IPS-11a (cell line): ENCODE measurements around the gene HPSE.

ENCODE experiments used
- H3K4me3 ChIP-seq: one replicate; pipeline ENCODE4 v1.5.1; 2013; ENCODE audit warnings: low read depth, low read length, control low read depth

Gene HPSE

GRCh38 chr4:83250687-83251446, 83.8 kb downstream of the HPSE start:
- H3K4me3 ChIP-seq, result no peak overlapping the region

- no peak overlapping the region for H3K4me3 ChIP-seq
Observed at GRCh38 chr4:83248486-83248885, 86.2 kb downstream of the HPSE start.

GRCh38 chr4:83247415-83248357, 87.0 kb downstream of the HPSE start:
- H3K4me3 ChIP-seq, result no peak overlapping the region
